ENCODE measurements around the gene CYP46A1. TPM values are rescaled to one million over a fixed set of nuclear protein-coding genes. Genes with fewer than 3 reads are reported as not detected.
A peak's percentile ranks its signal among the peaks of the same experiment; 100 is the strongest.

Gene CYP46A1
- total and polyA plus RNA-seq, 2 donors (not counting 1 experiment from before 2014, with no cell fraction given) = 0.11 to 0.33 TPM

- DNase-seq (ENCODE audit: low read depth in 2 of 2) = no peak
- Histone ChIP-seq H2AFZ (ENCODE audit: low read length) (no peak overlapping the region), H3K27me3 (ENCODE audit: control insufficient read depth, insufficient read depth, low read length) (peaks cover 4% of the 10 kb centered on the region), H4K20me1 (ENCODE audit: control insufficient read depth, extremely low read depth, insufficient read depth, low read length) (no peaks in the 10 kb centered on the region), H3K79me2 (ENCODE audit: control insufficient read depth, insufficient read depth, low read length) (no peaks in the 10 kb centered on the region), H3K4me3 (replicated peaks in 1 of 4; ENCODE audit: control extremely low read depth in 1 of 4, insufficient read depth in 1 of 4, low read depth in 3 of 4, low read length in 4 of 4) (no peak overlapping the region), H3K9ac (ENCODE audit: insufficient read depth, low read length) (no peak overlapping the region), H3K4me2 (ENCODE audit: extremely low read depth, insufficient read depth, low read length) (no peak overlapping the region), H3K4me1 (ENCODE audit: control insufficient read depth, extremely low read depth, insufficient read depth, low read length) (peaks cover 2% of the 10 kb centered on the region), H3K9me3 (ENCODE audit: control insufficient read depth, insufficient read depth, low read depth, low read length) (no peaks in the 10 kb centered on the region), H3K27ac (ENCODE audit: insufficient read depth, low read length) (no peak overlapping the region), H3K36me3 (ENCODE audit: control insufficient read depth, insufficient read depth, low read length) (no peaks in the 10 kb centered on the region)
- TF ChIP-seq EZH2 (IDR thresholded peaks at IDR 0.05; ENCODE audit: low read length, missing control alignments) (no peak), CTCF (conservative IDR thresholded peaks at IDR 0.05 in 1 of 2, IDR thresholded peaks at IDR 0.05 in 1 of 2; ENCODE audit: low read depth in 1 of 2, low read length in 2 of 2) (no peak)
These were observed 2.3 kb upstream of the CYP46A1 start for GRCh38 chr14:99681832-99682148.

GRCh38 chr14:99682809-99683618 lies 1.1 kb upstream of the CYP46A1 start:
- Histone ChIP-seq H3K9me3 (ENCODE audit: control insufficient read depth, insufficient read depth, low read depth, low read length) (no peaks in the 10 kb centered on the region), H3K27ac (ENCODE audit: insufficient read depth, low read length) (peak overlapping the region; percentile 87), H3K4me3 (replicated peaks in 1 of 4; ENCODE audit: control extremely low read depth in 1 of 4, insufficient read depth in 1 of 4, low read depth in 3 of 4, low read length in 4 of 4) (peak overlapping the region; percentile 60 to 96 (median 68)), H4K20me1 (ENCODE audit: control insufficient read depth, extremely low read depth, insufficient read depth, low read length) (no peaks in the 10 kb centered on the region), H3K27me3 (ENCODE audit: control insufficient read depth, insufficient read depth, low read length) (peaks cover 4% of the 10 kb centered on the region), H3K36me3 (ENCODE audit: control insufficient read depth, insufficient read depth, low read length) (no peaks in the 10 kb centered on the region), H3K4me1 (ENCODE audit: control insufficient read depth, extremely low read depth, insufficient read depth, low read length) (peaks cover 2% of the 10 kb centered on the region), H2AFZ (ENCODE audit: low read length) (peak overlapping the region; percentile 82), H3K79me2 (ENCODE audit: control insufficient read depth, insufficient read depth, low read length) (no peaks in the 10 kb centered on the region), H3K9ac (ENCODE audit: insufficient read depth, low read length) (peak overlapping the region; percentile 91), H3K4me2 (ENCODE audit: extremely low read depth, insufficient read depth, low read length) (peak overlapping the region; percentile 99)
- DNase-seq (ENCODE audit: low read depth in 2 of 2) = peak; percentile 50 to 58
- TF ChIP-seq CTCF (conservative IDR thresholded peaks at IDR 0.05 in 1 of 2, IDR thresholded peaks at IDR 0.05 in 1 of 2; ENCODE audit: low read depth in 1 of 2, low read length in 2 of 2) (peak; percentile 75 to 78), EZH2 (IDR thresholded peaks at IDR 0.05; ENCODE audit: low read length, missing control alignments) (no peak)

GRCh38 chr14:99684410-99684934 lies 374 bp downstream of the CYP46A1 start:
- TF ChIP-seq EZH2 (IDR thresholded peaks at IDR 0.05; ENCODE audit: low read length, missing control alignments) (no peak), CTCF (conservative IDR thresholded peaks at IDR 0.05 in 1 of 2, IDR thresholded peaks at IDR 0.05 in 1 of 2; ENCODE audit: low read depth in 1 of 2, low read length in 2 of 2) (no peak)

More at GRCh38 chr14:99684410-99684934, 374 bp downstream of the CYP46A1 start:
- no peaks in the 10 kb centered on the region for H3K9me3 ChIP-seq (ENCODE audit: control insufficient read depth, insufficient read depth, low read depth, low read length)
- peaks cover 2% of the 10 kb centered on the region for H3K4me1 ChIP-seq (ENCODE audit: control insufficient read depth, extremely low read depth, insufficient read depth, low read length)
- no peak overlapping the region for H2AFZ ChIP-seq (ENCODE audit: low read length)
- no peaks in the 10 kb centered on the region for H3K79me2 ChIP-seq (ENCODE audit: control insufficient read depth, insufficient read depth, low read length)
- DNase-seq (ENCODE audit: low read depth in 2 of 2) = peak in 1 of 2 donors; percentile 26
- peak overlapping the region; percentile 51 for H3K9ac ChIP-seq (ENCODE audit: insufficient read depth, low read length)
- H3K36me3 ChIP-seq (ENCODE audit: control insufficient read depth, insufficient read depth, low read length) = no peaks in the 10 kb centered on the region
- H3K27me3 ChIP-seq (ENCODE audit: control insufficient read depth, insufficient read depth, low read length) = peaks cover 8% of the 10 kb centered on the region
- H3K4me3 ChIP-seq (replicated peaks in 1 of 4; ENCODE audit: control extremely low read depth in 1 of 4, insufficient read depth in 1 of 4, low read depth in 3 of 4, low read length in 4 of 4) = peak overlapping the region; percentile 11 to 55 (median 44)
- H3K27ac ChIP-seq (ENCODE audit: insufficient read depth, low read length) = no peak overlapping the region
- H3K4me2 ChIP-seq (ENCODE audit: extremely low read depth, insufficient read depth, low read length) = peak overlapping the region; percentile 54
- no peaks in the 10 kb centered on the region for H4K20me1 ChIP-seq (ENCODE audit: control insufficient read depth, extremely low read depth, insufficient read depth, low read length)
